ENCODE measurements around the gene WDFY4. TPM values are rescaled to one million over a fixed set of nuclear protein-coding genes. Genes with fewer than 3 reads are reported as not detected.

Gene WDFY4
- total RNA-seq, 2 donors from 2014 or later, result 2.1 to 10.1 TPM

DNA sequence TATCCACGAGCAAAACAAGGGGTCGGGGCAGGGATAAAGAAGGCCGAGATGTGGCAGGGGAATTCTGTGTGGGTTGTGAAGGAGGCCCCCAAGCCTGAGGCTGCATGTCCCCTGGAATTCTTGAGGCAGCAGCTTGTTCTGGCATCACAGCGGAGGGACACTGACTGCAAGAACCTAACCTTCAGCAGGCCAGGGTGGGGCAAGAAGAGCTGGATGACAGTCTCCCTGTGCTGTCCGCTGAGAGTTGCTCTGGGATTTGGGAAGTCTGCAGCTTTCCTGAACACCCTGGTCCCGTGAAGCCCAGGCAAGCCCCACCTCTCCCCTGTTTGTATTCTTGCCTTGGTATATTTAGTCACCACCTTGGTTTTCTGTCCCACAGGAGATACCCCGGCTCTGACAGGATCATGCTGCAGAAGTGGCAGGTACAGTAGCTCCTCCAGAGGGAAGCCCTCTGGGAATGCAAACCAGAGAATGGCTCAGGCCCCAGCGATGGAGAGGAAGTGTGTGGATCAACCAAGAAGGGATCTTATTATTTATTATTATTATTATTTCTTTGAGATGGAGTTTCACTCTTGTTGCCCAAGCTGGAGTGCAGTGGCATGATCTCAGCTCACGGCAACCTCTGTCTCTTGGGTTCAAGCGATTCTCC is 256.9 kb downstream of the WDFY4 start:
- ATAC-seq (no peak), DNase-seq (no peak)
- H3K4me1 Mint-ChIP-seq, result peaks cover 3% of the 10 kb centered on the region
- no peak overlapping the region for H3K27ac Mint-ChIP-seq
- no peaks in the 10 kb centered on the region for H3K9me3 ChIP-seq (ENCODE audit: control insufficient read depth, low read length, poor library complexity, severe bottlenecking)
- peaks cover 28% of the 10 kb centered on the region for H3K27me3 Mint-ChIP-seq
- H3K36me3 Mint-ChIP-seq (ENCODE audit: low read depth), result no peaks in the 10 kb centered on the region
- H3K4me3 Mint-ChIP-seq, result no peak overlapping the region

DNA sequence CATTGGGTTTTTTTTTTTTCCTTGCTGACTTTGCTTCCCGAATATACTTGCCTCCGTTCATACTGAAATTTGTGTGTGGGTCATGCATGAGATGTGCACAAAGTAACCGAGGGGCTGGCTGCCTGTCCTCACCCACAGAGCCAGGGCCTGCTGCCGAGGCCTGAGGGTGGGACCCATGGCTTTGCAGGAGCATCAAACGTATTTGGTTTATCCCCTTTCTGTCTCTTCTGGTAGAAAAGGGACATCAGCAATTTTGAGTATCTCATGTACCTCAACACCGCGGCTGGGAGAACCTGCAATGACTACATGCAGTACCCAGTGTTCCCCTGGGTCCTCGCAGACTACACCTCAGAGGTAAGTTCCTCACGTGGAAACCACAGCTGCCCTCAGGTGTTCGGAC is 258.4 kb downstream of the WDFY4 start:
- Mint-ChIP-seq H3K36me3 (ENCODE audit: low read depth) (peaks cover 2% of the 10 kb centered on the region), H3K4me3 (no peak overlapping the region), H3K27ac (no peak overlapping the region), H3K27me3 (peaks cover 34% of the 10 kb centered on the region), H3K4me1 (peaks cover 3% of the 10 kb centered on the region)
- no peaks in the 10 kb centered on the region for H3K9me3 ChIP-seq (ENCODE audit: control insufficient read depth, low read length, poor library complexity, severe bottlenecking)
- ATAC-seq (no peak), DNase-seq (no peak)

DNA sequence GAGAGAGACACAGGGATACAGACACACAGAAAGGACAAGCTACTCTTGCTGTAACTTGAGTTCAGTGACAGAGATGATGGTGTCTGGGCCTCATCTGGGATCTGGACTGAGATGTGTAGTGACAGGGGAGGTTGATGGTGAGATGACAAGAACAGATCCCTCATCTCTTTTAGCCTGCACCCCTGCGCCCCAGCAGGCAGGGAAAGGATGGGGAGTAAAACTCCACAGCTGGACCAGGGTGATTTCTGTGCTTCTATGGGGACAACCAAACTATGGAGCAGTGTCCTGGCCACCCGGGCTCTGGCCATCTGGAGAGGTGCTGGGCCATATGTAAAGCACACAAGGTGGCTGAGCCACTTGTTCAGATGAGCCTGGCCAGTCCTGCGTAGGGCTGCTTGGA is 259.5 kb downstream of the WDFY4 start:
- Mint-ChIP-seq H3K4me3 (no peak overlapping the region), H3K36me3 (ENCODE audit: low read depth) (peaks cover 2% of the 10 kb centered on the region), H3K4me1 (peaks cover 3% of the 10 kb centered on the region), H3K27ac (no peak overlapping the region), H3K27me3 (peaks cover 34% of the 10 kb centered on the region)
- no peak for ATAC-seq
- H3K9me3 ChIP-seq (ENCODE audit: control insufficient read depth, low read length, poor library complexity, severe bottlenecking), result no peaks in the 10 kb centered on the region
- DNase-seq, result no peak

DNA sequence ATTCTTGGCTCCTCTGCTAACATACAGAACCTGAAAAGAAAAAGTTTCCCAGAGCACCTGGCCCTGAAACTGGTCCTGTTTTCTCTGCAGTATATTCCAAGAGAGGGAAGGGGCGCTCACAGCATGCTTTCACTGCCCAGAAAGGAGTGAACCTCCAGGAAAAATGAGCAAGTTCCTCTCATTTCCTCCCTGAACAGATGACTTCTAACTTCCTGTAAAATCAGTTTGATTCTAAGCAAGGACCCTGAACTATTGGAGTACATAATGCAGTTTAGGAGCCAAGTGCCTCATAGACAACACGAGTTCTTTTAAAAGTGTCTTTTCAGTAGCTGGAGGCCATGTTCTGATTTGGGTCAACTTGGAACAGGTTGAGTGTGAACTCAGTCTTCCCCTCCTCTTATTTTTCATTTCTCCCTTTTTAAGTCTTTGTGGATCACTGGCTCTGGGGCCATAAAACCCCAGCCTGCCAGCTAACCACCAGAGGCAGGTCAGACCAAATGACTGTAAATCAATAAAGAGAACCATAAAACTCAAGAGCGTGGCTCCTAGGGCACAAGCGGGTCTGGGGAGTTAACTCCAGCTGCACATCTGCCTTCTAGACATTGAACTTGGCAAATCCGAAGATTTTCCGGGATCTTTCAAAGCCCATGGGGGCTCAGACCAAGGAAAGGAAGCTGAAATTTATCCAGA is 260.9 kb downstream of the WDFY4 start:
- Mint-ChIP-seq H3K27me3 (peaks cover 26% of the 10 kb centered on the region), H3K4me3 (no peak overlapping the region), H3K27ac (no peak overlapping the region), H3K4me1 (peaks cover 2% of the 10 kb centered on the region), H3K36me3 (ENCODE audit: low read depth) (peaks cover 2% of the 10 kb centered on the region)
- H3K9me3 ChIP-seq (ENCODE audit: control insufficient read depth, low read length, poor library complexity, severe bottlenecking), result no peaks in the 10 kb centered on the region
- DNase-seq, result no peak
- ATAC-seq, result no peak

DNA sequence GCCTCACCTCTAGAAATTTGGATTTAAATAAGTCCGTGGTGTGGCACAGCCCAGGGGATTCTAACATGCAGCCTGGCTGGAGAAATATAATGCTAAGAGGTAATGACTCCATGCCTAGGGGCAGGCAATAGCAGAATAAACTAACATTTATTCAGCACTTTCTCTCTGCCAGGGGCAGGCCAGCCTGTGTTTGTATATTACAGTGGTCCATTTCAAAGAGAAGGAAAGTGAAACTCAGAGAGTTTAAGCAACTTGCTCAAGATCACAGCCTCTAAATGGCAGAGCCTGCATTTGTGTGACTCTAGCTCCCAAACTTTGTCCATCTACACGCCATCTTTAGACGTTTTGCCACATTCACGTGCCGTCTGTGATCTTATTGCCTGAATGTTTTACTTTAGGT is 261.7 kb downstream of the WDFY4 start:
- H3K4me3 Mint-ChIP-seq, result no peak overlapping the region
- H3K27me3 Mint-ChIP-seq, result peaks cover 24% of the 10 kb centered on the region
- H3K9me3 ChIP-seq (ENCODE audit: control insufficient read depth, low read length, poor library complexity, severe bottlenecking), result no peaks in the 10 kb centered on the region
- peaks cover 2% of the 10 kb centered on the region for H3K4me1 Mint-ChIP-seq
- no peak for DNase-seq
- ATAC-seq, result no peak
- H3K27ac Mint-ChIP-seq, result no peak overlapping the region
- H3K36me3 Mint-ChIP-seq (ENCODE audit: low read depth), result peaks cover 2% of the 10 kb centered on the region

DNA sequence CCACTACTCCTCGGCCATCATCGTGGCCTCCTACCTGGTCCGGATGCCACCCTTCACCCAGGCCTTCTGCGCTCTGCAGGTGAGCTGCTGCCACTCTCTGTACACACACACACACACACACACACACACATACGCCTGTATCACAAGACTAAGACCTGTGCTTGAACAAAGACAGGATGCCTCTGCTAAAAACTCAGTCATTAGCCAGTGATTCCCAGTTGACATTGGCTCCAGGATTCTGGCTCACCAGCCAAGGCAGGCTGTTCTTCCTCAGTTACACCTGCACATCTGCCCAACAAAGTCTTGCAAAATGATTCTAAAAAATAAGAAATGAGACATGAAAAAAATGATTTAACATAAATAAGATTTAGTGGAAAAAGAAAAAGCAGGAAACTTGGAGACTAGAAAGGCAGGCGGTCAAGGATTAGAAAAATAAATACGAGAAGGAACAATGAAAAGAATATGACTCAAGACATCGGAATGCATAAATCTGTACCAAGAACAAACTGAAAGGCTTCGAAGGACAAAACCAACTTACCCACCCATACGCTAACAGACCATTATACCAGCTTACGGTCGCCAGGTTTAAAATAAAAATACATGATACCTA is 262.3 kb downstream of the WDFY4 start:
- peaks cover 2% of the 10 kb centered on the region for H3K4me1 Mint-ChIP-seq
- H3K27me3 Mint-ChIP-seq, result peaks cover 30% of the 10 kb centered on the region
- DNase-seq (no peak), ATAC-seq (no peak)
- H3K27ac Mint-ChIP-seq, result no peak overlapping the region
- no peaks in the 10 kb centered on the region for H3K9me3 ChIP-seq (ENCODE audit: control insufficient read depth, low read length, poor library complexity, severe bottlenecking)
- peaks cover 2% of the 10 kb centered on the region for H3K36me3 Mint-ChIP-seq (ENCODE audit: low read depth)
- no peak overlapping the region for H3K4me3 Mint-ChIP-seq

DNA sequence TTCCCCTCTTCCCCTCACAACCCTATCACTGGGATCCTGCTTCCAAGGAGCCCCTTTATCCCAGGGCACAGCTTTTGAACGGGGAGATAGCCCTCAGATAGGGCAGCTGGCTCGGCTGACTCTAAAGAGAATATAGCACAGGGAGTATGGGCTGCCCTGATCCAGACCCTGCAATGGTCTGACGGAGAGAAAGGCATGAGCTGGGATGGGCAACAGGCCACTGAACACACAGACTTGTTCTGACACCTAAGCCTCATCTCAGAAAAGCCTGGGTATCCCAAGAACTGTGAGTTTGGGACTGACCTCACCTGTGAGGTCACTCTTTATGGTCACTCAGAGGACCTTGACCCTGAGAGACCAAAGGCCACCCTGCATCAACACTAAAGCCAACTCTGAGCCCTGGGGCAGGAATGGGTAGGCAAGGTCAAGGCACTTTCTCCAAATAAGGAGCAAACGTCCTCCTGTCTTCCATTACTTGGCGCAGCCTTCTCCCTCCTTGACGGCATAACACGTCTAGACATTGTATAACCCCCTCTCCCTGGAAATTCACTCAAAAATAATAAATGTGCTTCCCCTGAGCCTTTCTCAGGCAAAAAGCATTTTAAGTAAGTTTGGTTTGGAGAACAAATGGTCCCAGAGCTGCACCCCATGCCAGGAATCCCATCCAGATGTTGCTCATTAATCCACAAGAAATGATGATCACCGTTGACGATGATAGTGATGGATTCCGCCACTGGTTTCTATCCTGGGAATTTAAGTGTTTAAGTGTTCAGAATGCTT is 263.2 kb downstream of the WDFY4 start:
- H3K27ac Mint-ChIP-seq, result no peak overlapping the region
- peaks cover 30% of the 10 kb centered on the region for H3K27me3 Mint-ChIP-seq
- ATAC-seq (no peak), DNase-seq (no peak)
- no peaks in the 10 kb centered on the region for H3K9me3 ChIP-seq (ENCODE audit: control insufficient read depth, low read length, poor library complexity, severe bottlenecking)
- H3K4me1 Mint-ChIP-seq, result peaks cover 2% of the 10 kb centered on the region
- no peak overlapping the region for H3K4me3 Mint-ChIP-seq
- peaks cover 2% of the 10 kb centered on the region for H3K36me3 Mint-ChIP-seq (ENCODE audit: low read depth)

DNA sequence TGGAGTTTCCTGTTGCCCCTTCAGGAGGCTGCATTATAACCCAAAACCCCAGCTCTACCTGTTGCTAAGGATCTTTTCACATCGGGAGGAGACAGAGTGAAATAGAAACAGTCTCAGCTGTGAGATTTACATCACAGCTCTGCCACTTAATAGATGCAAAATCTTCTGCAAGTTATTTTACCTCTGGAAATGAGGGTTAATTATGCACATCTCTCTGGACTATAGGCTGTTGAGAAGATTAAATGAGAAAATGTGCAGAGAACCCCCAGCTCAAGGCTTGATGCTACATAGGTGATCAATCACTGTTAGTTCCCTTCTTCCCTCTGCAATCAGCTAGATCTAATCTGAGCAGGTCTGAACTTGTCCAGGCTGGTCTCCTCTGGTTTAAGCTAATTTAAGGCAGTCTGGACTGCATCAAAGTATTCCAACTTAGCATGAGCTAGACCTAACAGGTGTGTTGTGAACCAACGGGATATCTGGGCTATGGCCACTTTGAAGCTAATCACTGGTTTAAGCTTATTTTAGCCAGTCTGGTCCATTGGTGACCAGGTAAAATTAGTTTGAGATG is 263.9 kb downstream of the WDFY4 start:
- ATAC-seq, result no peak

DNA sequence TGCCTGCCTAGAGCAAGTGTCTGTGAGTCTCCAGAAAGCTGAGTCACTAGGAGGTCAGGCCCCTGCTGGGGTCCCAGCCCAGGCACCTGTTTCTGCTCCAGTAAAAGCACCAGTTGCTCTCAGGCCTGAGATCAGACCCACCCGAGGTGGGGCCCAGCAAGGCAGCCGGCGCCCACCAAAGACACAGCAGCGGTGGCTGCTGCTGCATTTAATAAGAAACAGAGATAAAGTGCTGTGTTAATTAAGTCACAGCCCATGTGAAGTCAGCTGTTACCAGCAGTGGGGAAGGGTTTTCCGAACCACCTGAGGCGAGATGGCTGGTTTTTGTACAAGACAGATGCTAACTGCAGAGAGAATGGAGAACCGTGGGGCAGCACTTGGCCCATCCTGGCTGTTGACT is 267.0 kb downstream of the WDFY4 start:
- peaks cover 3% of the 10 kb centered on the region for H3K36me3 Mint-ChIP-seq (ENCODE audit: low read depth)
- H3K27me3 Mint-ChIP-seq, result peaks cover 27% of the 10 kb centered on the region
- DNase-seq (no peak), ATAC-seq (no peak)
- H3K4me3 Mint-ChIP-seq, result no peak overlapping the region
- H3K27ac Mint-ChIP-seq, result peak overlapping the region; percentile 35
- no peaks in the 10 kb centered on the region for H3K9me3 ChIP-seq (ENCODE audit: control insufficient read depth, low read length, poor library complexity, severe bottlenecking)
- peaks cover 5% of the 10 kb centered on the region for H3K4me1 Mint-ChIP-seq

More for the DNA sequence above, 263.9 kb downstream of the WDFY4 start:
- no peak for DNase-seq
- Mint-ChIP-seq H3K27me3 (peaks cover 30% of the 10 kb centered on the region), H3K36me3 (ENCODE audit: low read depth) (peaks cover 2% of the 10 kb centered on the region), H3K4me1 (peaks cover 2% of the 10 kb centered on the region), H3K27ac (no peak overlapping the region), H3K4me3 (no peak overlapping the region)
- no peaks in the 10 kb centered on the region for H3K9me3 ChIP-seq (ENCODE audit: control insufficient read depth, low read length, poor library complexity, severe bottlenecking)

DNA sequence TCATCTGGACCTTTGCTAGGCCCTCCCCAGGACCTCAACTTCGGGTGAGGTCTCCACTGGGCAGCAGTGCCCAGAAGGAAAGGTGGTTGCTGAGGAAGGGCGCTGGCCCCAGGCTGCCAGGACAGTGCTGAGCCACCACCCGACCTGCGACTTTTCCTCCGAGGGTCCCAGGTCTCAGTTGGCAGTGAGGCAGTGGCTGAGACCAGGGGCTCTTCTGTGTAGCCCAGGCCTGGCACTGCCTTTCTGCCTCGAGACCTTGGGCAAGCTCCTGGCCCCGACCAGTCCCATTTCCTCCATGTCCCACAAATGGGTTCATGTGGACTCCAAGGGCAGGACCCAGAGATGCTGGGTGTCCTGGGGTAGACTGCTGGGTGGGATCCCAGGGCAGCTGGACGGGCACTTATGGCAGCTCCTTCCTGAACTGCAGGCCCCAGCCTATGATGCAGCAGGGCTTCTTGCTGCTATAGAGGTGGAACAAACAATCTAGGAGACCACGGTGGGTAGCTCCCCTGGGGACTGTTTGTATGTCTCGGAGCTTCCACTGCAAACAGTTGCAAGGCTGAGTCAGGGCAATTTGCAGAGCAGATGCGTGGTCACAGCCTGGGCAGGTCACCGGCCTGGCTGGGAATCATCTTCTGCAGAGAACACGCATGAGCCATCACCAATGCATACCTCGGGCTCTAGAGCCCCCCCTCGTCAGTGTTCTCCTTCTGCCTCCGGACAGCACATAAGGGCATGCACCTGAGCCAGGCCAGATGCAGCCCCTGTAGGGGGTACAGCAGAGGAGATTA is 272.9 kb downstream of the WDFY4 start:
- DNase-seq (no peak), ATAC-seq (no peak)
- Mint-ChIP-seq H3K27me3 (peaks cover 32% of the 10 kb centered on the region), H3K36me3 (ENCODE audit: low read depth) (peaks cover 2% of the 10 kb centered on the region), H3K4me1 (peaks cover 2% of the 10 kb centered on the region), H3K27ac (no peak overlapping the region), H3K4me3 (no peak overlapping the region)
- no peaks in the 10 kb centered on the region for H3K9me3 ChIP-seq (ENCODE audit: control insufficient read depth, low read length, poor library complexity, severe bottlenecking)

DNA sequence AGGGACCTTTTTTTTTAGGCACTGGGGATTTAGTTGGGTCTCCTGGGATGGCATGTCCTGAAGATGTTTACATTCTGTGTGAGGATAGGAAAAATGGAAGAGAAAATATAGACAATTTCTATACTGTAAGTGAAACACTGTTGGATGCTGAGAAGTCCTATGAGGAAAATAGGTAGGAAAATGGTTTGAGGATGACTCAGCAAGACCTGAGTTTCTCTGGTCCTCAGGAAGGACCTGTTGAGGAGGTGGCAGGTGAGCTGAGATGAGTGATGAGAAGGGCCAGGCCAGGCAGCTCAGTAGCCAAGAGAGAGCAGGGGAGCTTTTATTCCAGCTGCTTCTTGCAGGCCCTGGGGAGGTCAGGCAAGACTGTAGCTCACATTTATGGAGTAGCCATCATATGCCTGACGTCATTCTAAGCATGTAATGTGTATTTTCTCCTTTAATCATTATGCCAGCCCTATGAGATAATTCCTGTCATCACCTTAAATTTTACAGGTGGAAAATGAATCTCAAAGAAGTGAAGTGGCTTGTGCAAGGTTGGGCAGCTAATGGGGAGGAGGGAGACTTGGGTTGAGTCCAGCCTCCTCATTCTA is 274.0 kb downstream of the WDFY4 start:
- H3K36me3 Mint-ChIP-seq (ENCODE audit: low read depth), result peaks cover 2% of the 10 kb centered on the region
- peaks cover 2% of the 10 kb centered on the region for H3K4me1 Mint-ChIP-seq
- H3K27me3 Mint-ChIP-seq, result peaks cover 32% of the 10 kb centered on the region
- H3K27ac Mint-ChIP-seq, result no peak overlapping the region
- ATAC-seq (no peak), DNase-seq (no peak)
- H3K9me3 ChIP-seq (ENCODE audit: control insufficient read depth, low read length, poor library complexity, severe bottlenecking), result no peaks in the 10 kb centered on the region
- no peak overlapping the region for H3K4me3 Mint-ChIP-seq

DNA sequence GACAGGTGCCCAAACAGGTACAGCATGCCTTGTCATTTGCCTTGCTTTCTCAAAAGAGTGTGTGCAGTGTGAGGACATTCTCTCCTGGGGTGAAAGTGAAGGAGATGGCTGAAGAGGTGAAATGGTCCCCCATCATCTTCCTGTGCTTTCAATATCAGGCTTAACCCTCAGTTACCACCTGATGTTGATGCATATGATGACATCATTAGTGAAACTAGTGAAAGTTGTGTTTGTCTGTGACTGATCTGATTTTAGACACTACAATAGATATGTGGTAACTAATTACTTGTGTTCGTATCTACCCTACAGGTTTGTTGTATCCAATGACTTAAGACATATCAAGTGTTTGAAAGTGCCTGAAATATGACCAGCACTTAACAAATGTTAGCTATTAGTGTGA is 279.4 kb downstream of the WDFY4 start:
- H3K27ac Mint-ChIP-seq, result no peak overlapping the region
- H3K27me3 Mint-ChIP-seq, result peaks cover 36% of the 10 kb centered on the region
- no peak overlapping the region for H3K4me3 Mint-ChIP-seq
- no peaks in the 10 kb centered on the region for H3K4me1 Mint-ChIP-seq
- H3K36me3 Mint-ChIP-seq (ENCODE audit: low read depth), result no peaks in the 10 kb centered on the region
- H3K9me3 ChIP-seq (ENCODE audit: control insufficient read depth, low read length, poor library complexity, severe bottlenecking), result no peaks in the 10 kb centered on the region
- DNase-seq (no peak), ATAC-seq (no peak)
